ENCODE results near the gene TIGD1. TPM values are rescaled to one million over a fixed set of nuclear protein-coding genes. Genes with fewer than 3 reads are reported as not detected.

Gene TIGD1
- total RNA-seq, 4 donors from 2014 or later, result 1.2 to 6.5 (median 2.8) TPM

DNA sequence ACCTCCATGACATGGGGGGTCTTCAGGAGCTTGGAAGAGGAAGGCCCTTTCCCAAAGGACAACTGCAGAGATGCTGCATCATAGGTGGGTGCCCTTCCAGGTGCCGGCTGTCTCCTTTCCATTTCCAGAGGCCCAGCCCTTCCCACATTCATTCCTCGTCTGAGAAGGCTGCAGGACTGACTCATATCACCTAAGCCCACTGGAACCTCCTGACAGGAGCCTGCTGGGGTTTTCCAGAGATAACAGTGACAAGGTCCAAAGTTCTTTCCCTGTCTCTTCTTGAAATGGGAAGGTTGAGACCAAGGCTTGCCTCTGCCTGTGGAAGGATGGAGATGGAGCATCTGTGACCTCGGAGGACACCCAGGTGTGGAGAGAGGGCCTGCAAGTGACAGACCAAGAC is 33.8 kb downstream of the TIGD1 start:
- H3K4me1 ChIP-seq, result peaks cover 0 to under 1% (median 0%) of the 10 kb centered on the region in 3 donors
- WGBS, 2 donors (ENCODE audit: low coverage in 1 of 2), result 93 to 100% methylated on average over 1 to 3 of the region's 3 CpGs
- H3K27me3 ChIP-seq, result peaks cover 46% of the 10 kb centered on the region
- no peak overlapping the region for H3K4me3 ChIP-seq
- no peak for ATAC-seq
- H3K27ac ChIP-seq, result no peak overlapping the region
- no peaks in the 10 kb centered on the region for H3K9me3 ChIP-seq
- TF ChIP-seq POLR2A (IDR thresholded peaks at IDR 0.05) (no peak), EP300 (IDR thresholded peaks at IDR 0.05) (no peak), POLR2AphosphoS5 (IDR thresholded peaks at IDR 0.05) (no peak)
- TF ChIP-seq, protein P1, sequence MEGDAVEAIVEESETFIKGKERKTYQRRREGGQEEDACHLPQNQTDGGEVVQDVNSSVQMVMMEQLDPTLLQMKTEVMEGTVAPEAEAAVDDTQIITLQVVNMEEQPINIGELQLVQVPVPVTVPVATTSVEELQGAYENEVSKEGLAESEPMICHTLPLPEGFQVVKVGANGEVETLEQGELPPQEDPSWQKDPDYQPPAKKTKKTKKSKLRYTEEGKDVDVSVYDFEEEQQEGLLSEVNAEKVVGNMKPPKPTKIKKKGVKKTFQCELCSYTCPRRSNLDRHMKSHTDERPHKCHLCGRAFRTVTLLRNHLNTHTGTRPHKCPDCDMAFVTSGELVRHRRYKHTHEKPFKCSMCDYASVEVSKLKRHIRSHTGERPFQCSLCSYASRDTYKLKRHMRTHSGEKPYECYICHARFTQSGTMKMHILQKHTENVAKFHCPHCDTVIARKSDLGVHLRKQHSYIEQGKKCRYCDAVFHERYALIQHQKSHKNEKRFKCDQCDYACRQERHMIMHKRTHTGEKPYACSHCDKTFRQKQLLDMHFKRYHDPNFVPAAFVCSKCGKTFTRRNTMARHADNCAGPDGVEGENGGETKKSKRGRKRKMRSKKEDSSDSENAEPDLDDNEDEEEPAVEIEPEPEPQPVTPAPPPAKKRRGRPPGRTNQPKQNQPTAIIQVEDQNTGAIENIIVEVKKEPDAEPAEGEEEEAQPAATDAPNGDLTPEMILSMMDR (IDR thresholded peaks at IDR 0.05), result no peak
- no peaks in the 10 kb centered on the region for H3K36me3 ChIP-seq

DNA sequence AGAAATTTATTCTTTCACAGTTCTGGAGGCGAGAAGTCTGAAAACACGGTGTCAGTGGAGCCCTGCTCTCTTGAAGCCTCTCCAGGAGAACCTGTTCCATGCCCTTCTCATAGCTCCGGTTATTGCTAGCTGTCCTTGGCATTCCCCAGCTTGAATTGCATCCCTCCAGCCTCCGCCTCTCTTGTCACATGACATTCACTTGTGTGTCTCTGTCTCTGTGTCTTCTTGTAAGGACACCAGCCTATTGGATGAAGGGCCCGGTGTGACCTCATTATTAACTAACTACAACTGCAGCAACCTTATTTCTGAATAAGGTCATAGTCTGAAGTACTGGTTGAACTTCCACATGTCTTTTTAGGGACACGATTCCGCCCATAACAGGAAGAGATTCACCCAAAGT is 34.7 kb downstream of the TIGD1 start:
- TF ChIP-seq EP300 (IDR thresholded peaks at IDR 0.05), result no peak
- no peak for TF ChIP-seq POLR2AphosphoS5 (IDR thresholded peaks at IDR 0.05)
- TF ChIP-seq POLR2A (IDR thresholded peaks at IDR 0.05), result no peak
- TF ChIP-seq, protein P1 (IDR thresholded peaks at IDR 0.05), result no peak
- no peaks in the 10 kb centered on the region for H3K4me1 ChIP-seq
- H3K36me3 ChIP-seq, result no peaks in the 10 kb centered on the region
- H3K4me3 ChIP-seq, result no peak overlapping the region
- H3K27me3 ChIP-seq, result peaks cover 42% of the 10 kb centered on the region
- 94 to 96% methylated on average over 3 to 6 of the region's 7 CpGs for WGBS, 2 donors (ENCODE audit: low coverage in 1 of 2)
- H3K9me3 ChIP-seq, result no peaks in the 10 kb centered on the region
- no peak for ATAC-seq
- H3K27ac ChIP-seq, result no peak overlapping the region

DNA sequence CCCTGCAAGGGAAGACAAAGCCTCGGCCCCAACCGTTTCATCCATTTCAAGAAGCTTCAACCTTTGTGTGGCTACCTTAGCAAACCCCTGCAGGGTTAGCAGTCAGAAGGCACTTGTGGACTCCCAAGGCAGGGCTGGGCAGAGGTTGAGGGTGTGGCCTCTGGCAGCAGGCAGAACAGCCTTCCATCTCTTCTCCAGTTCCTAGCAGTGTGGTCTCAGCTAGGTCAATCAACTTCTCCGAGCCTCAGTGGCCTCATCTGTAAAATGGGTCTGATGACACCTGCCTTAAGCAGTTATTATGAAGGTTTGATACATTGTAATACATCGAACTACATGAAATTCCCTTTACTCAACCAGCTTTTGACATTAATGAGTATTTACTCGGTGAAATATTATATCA is 37.0 kb downstream of the TIGD1 start:
- Histone ChIP-seq H3K27ac (no peak overlapping the region), H3K36me3 (no peaks in the 10 kb centered on the region), H3K9me3 (no peaks in the 10 kb centered on the region), H3K4me1 (no peaks in the 10 kb centered on the region), H3K27me3 (peaks cover 19% of the 10 kb centered on the region), H3K4me3 (no peak overlapping the region)
- no peak for ATAC-seq
- 68 to 81% methylated on average over 3 to 4 of the region's 5 CpGs for WGBS, 2 donors (ENCODE audit: low coverage in 1 of 2)
- TF ChIP-seq, protein P1 (IDR thresholded peaks at IDR 0.05), result no peak
- TF ChIP-seq EP300 (IDR thresholded peaks at IDR 0.05) (no peak), POLR2A (IDR thresholded peaks at IDR 0.05) (no peak), POLR2AphosphoS5 (IDR thresholded peaks at IDR 0.05) (no peak)

DNA sequence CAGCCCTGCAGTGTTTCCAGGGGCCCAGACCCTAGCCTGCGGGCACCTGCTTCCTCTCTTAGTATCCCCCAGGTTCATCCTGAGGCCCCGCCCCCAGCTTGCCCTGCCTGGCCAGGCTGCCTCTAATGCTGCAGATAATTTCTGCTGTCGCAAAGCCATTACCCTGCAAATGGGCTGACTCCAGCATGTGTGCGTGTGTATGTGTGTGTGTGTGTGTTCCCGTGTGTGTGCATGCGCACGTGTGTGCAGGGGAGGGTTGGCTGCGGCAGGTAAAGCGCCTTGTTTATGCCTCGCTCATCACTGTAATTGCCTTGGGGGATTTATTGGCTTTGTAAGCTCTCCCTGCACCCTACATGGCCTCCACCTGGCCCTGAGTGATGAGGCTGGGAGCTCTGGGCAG is 37.8 kb downstream of the TIGD1 start:
- Histone ChIP-seq H3K36me3 (no peaks in the 10 kb centered on the region), H3K4me3 (no peak overlapping the region), H3K4me1 (no peaks in the 10 kb centered on the region), H3K27me3 (peaks cover 19% of the 10 kb centered on the region), H3K27ac (no peak overlapping the region), H3K9me3 (no peaks in the 10 kb centered on the region)
- no peak for ATAC-seq
- TF ChIP-seq POLR2A (IDR thresholded peaks at IDR 0.05), result no peak
- no peak for TF ChIP-seq EP300 (IDR thresholded peaks at IDR 0.05)
- no peak for TF ChIP-seq POLR2AphosphoS5 (IDR thresholded peaks at IDR 0.05)
- TF ChIP-seq, protein P1 (IDR thresholded peaks at IDR 0.05), result no peak
- 90% methylated on average over 2 of the region's 10 CpGs; no CpG with 5 or more reads in 1 of the 2 donors for whole genome bisulfite sequencing, 2 donors (ENCODE audit: low coverage in 1 of 2)

DNA sequence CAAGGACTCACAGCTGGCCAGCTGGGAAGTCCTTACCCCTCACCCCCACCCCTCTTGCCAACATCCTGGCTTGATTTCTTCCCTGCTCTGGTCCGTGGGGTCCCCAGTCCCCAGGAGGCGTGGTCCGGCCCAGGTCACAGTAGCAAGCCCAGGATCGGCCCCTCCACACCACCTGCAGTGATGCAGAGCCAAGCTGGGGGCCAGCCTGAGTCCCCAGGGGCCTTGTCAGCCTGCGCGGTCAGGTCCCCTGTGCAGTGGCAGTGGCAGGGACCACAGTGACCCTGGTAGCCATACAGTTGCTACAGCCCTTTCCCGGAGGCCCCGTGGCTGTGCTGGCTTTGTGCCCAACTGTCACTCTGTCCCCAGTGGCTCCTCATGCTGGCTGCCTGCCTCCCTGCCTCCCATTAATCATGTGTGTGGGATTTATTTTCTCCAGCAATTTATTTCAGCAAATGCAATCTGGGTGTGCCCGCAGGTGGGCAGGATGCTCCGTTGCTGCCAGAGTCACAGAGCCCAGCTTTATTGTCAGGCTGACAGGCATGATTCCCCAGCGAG is 38.9 kb downstream of the TIGD1 start:
- Histone ChIP-seq H3K27ac (no peak overlapping the region), H3K27me3 (peaks cover 19% of the 10 kb centered on the region), H3K4me3 (no peak overlapping the region), H3K36me3 (no peaks in the 10 kb centered on the region), H3K9me3 (no peaks in the 10 kb centered on the region), H3K4me1 (no peaks in the 10 kb centered on the region)
- ATAC-seq, result no peak
- 49% methylated on average over 2 of the region's 11 CpGs; no CpG with 5 or more reads in 1 of the 2 donors for WGBS, 2 donors (ENCODE audit: low coverage in 1 of 2)
- TF ChIP-seq EP300 (IDR thresholded peaks at IDR 0.05) (no peak), POLR2A (IDR thresholded peaks at IDR 0.05) (no peak), POLR2AphosphoS5 (IDR thresholded peaks at IDR 0.05) (no peak)
- TF ChIP-seq, protein P1 (IDR thresholded peaks at IDR 0.05), result no peak
